C4-2B (cell line): ENCODE measurements around the gene PRSS22.

ENCODE experiments used
- CTCF ChIP-seq: fragments of 450-650 bp; conservative IDR thresholded peaks from 2 replicates; pipeline ENCODE4 v1.5.1; 2017; ENCODE audit warnings: mild to moderate bottlenecking
- ZFX ChIP-seq: fragments of 450-650 bp; IDR thresholded peaks from 2 replicates; pipeline ENCODE4 v1.6.1; 2017

GRCh38 chr16:2874032-2874911, 16.3 kb upstream of the PRSS22 start:
- TF ChIP-seq CTCF (no peak; the same call in 1 of the 2 replicates), ZFX (no peak)
